Upper lobe of left lung (tissue), 6 donors: ENCODE data around the gene RAB30. TPM values are rescaled to one million over a fixed set of nuclear protein-coding genes. Genes with fewer than 3 reads are reported as not detected.
A peak's percentile ranks its signal among the peaks of the same experiment; 100 is the strongest.

Source experiments
- ATAC-seq, 2 donors: fragments of 200-7000 bp; cut with Tn5 transposase; one replicate each; pipeline ENCODE4 v1.9.1; 2022; ENCODE audit warnings: mild to moderate bottlenecking in 2 of 2, moderate library complexity in 2 of 2; ENCODE audit not compliant: low FRiP score in 2 of 2
- DNase-seq, 2 donors: peaks; one replicate each; pipeline ENCODE4 v3.0.0-alpha.2; 2019 to 2020
- H3K27ac ChIP-seq, 4 donors: fragments of 200-600 bp; sonication (generic); one replicate each; pipeline ENCODE4 v1.5.1; 2016 to 2019
- H3K27me3 ChIP-seq, 4 donors: fragments of 200-600 bp; sonication (generic); one replicate each; pipeline ENCODE4 v1.5.1; 2017 to 2019
- H3K36me3 ChIP-seq, 4 donors: fragments of 200-600 bp; sonication (generic); one replicate each; pipeline ENCODE4 v1.5.1; 2016 to 2019
- H3K4me1 ChIP-seq, 4 donors: fragments of 200-600 bp; sonication (generic); one replicate each; pipeline ENCODE4 v1.5.1; 2018 to 2019
- H3K4me3 ChIP-seq, 4 donors: fragments of 200-600 bp; sonication (generic); one replicate each; pipeline ENCODE4 v1.5.1; 2017 to 2019; ENCODE audit warnings: mild to moderate bottlenecking in 2 of 4, moderate library complexity in 1 of 4
- H3K9me3 ChIP-seq, 4 donors: fragments of 200-600 bp; sonication (generic); one replicate each; pipeline ENCODE4 v1.5.1; 2018 to 2019
- EP300 ChIP-seq, 4 donors: sonication (generic); formaldehyde crosslinking; IDR thresholded peaks; one replicate each; pipeline ENCODE4 v1.5.1; 2017; ENCODE audit warnings: antibody characterized with exemption in 4 of 4, control low read depth in 2 of 4
- POLR2A ChIP-seq, 4 donors: fragments of 450-650 bp; IDR thresholded peaks; one replicate each; pipeline ENCODE4 v1.5.1; 2016 to 2017; ENCODE audit warnings: antibody characterized with exemption in 4 of 4, mild to moderate bottlenecking in 2 of 4
- POLR2AphosphoS5 ChIP-seq, 2 donors: sonication (generic); formaldehyde crosslinking; IDR thresholded peaks; one replicate each; pipeline ENCODE4 v1.5.1; 2017; ENCODE audit warnings: antibody characterized with exemption in 2 of 2
- WGBS, 2 donors: methylation state at CpG; one replicate each; pipeline ENCODE4 v1.1.5; 2017 to 2018; 5-methylcytosine and 5-hydroxymethylcytosine counted together
- total RNA-seq, 6 donors: library from RNA; depleted of rRNA in 4 of 6; stranded (reverse); fragments of >200 nt in 4 of 6; gene quantifications; one replicate each; pipeline versions ENCODE4 v1.1.0 to v1.2.1, GENCODE V29; 2016 to 2021
- TF ChIP-seq, protein P1 (sequence below), 6 experiments: fragments of 450-650 bp in 4 of 6; fragments of 200-600 bp in 2 of 6; sonication (generic) in 2 of 6; IDR thresholded peaks; one replicate each; pipeline ENCODE4 v1.5.1; 2016 to 2019; ENCODE audit warnings: antibody characterized with exemption in 6 of 6
- donor health status: DM: no; HTN: no; CAD: no; lungs with moderate emphysema.
- donor health status: DM: no; HTN: yes; CAD: no; lungs with severe emphysema.

RAB30 gene
- total RNA-seq, 6 donors from 2014 or later, result 2.7 to 19.3 (median 9.6) TPM

DNA sequence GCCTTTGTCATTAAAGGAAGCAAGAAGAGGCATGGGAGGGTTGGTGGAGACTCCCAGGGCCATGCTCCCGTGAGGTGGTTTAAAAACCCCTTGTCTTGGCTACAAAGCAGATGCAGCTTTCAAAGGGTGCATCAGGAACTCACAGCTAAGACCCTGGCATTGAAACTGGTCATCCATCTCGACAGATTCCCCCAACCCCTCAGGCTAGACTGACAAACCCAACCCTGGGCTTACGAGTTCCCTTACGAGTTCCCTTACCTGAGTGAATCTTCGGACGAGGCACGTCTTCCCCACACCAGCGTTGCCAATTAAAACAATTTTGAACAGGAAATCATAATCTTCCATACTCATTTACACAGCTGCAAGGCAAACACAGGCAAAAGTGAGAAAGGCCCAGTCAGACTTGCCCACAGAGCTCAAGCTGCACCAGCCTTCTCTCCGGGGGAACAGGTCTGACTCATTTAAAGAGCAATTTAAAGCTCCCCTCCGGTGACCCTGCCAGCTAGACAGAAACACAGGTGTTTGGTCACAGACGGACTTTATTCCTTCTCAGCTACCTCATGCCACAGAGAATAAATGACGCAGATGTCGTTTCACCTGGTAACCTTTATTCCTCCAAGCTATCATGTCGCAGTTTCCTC, 74.6 kb downstream of the RAB30 start:
- no peak overlapping the region for H3K27ac ChIP-seq
- TF ChIP-seq, protein P1, sequence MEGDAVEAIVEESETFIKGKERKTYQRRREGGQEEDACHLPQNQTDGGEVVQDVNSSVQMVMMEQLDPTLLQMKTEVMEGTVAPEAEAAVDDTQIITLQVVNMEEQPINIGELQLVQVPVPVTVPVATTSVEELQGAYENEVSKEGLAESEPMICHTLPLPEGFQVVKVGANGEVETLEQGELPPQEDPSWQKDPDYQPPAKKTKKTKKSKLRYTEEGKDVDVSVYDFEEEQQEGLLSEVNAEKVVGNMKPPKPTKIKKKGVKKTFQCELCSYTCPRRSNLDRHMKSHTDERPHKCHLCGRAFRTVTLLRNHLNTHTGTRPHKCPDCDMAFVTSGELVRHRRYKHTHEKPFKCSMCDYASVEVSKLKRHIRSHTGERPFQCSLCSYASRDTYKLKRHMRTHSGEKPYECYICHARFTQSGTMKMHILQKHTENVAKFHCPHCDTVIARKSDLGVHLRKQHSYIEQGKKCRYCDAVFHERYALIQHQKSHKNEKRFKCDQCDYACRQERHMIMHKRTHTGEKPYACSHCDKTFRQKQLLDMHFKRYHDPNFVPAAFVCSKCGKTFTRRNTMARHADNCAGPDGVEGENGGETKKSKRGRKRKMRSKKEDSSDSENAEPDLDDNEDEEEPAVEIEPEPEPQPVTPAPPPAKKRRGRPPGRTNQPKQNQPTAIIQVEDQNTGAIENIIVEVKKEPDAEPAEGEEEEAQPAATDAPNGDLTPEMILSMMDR (IDR thresholded peaks at IDR 0.05), result no peak
- TF ChIP-seq POLR2AphosphoS5 (IDR thresholded peaks at IDR 0.05), result no peak
- TF ChIP-seq EP300 (IDR thresholded peaks at IDR 0.05), result no peak
- TF ChIP-seq POLR2A (IDR thresholded peaks at IDR 0.05), result no peak
- peaks cover 0 to 12% (median 2%) of the 10 kb centered on the region in 4 donors for H3K4me1 ChIP-seq
- no peak overlapping the region for H3K4me3 ChIP-seq
- WGBS, 2 donors, result 83 to 87% methylated on average over 14 of the region's 14 CpGs
- DNase-seq (no peak), ATAC-seq (no peak)
- H3K27me3 ChIP-seq, result no peaks in the 10 kb centered on the region
- H3K36me3 ChIP-seq, result no peaks in the 10 kb centered on the region
- no peaks in the 10 kb centered on the region for H3K9me3 ChIP-seq

DNA sequence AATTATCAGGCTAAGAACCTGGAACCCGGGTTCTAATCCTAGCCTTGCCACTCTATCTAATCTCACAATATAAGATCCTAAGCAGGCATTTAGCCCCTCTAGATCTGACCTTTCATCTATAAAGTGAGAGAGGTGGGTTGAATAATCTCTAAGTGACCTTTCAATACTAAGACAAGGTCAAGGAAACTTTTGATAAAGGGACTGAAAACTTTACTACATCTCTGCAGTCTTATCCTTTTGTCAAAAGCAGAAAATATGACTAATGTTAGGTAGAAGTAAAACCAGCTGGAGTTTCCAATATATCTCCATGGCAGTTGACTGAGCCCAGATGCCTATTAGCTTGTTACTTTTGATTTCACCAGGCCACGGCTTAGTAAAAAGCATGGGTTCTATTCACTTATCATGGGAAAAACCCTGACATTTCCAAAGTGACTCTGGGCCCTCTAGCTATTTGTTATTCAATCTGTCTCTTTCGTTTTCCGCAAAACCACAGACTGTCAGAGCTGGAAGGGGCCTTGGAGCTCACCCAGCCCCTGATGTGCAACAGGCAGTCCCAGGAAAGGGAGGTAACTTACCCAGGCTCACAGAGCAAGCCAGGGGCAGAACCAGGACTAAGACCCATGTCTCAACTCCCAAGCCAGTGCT, 75.8 kb downstream of the RAB30 start:
- DNase-seq (no peak), ATAC-seq (peak in 1 of 2 donors; percentile 19)
- Histone ChIP-seq H3K36me3 (no peaks in the 10 kb centered on the region), H3K4me3 (no peak overlapping the region), H3K4me1 (peaks cover 0 to 12% (median 3%) of the 10 kb centered on the region in 4 donors), H3K27me3 (no peaks in the 10 kb centered on the region), H3K9me3 (no peaks in the 10 kb centered on the region), H3K27ac (peak overlapping the region in 1 of 4 donors; percentile 24)
- 67 to 79% methylated on average over 4 of the region's 4 CpGs for WGBS, 2 donors
- TF ChIP-seq, protein P1 (IDR thresholded peaks at IDR 0.05), result no peak
- TF ChIP-seq POLR2AphosphoS5 (IDR thresholded peaks at IDR 0.05), result no peak

DNA sequence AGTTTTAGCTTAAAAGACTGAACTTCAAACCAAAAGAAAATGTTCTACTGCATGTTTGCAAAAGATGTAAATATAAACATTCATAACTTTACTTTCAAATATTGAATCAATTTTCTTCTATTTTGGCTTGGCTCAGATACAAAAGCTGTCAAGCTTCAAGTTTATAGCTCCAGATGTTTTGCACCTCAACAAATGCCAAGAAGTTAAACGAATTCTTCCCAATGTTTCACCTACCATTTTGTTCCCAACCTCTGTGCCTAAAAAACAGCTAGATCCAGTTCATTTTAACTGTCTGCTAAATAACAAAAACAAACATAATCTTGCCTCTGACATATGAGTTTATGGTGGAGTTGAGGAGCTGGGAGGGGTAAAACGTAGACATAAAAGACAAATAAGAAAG, 76.5 kb downstream of the RAB30 start:
- Histone ChIP-seq H3K4me1 (peaks cover 0 to 12% (median 3%) of the 10 kb centered on the region in 4 donors), H3K4me3 (no peak overlapping the region), H3K36me3 (no peaks in the 10 kb centered on the region), H3K9me3 (no peaks in the 10 kb centered on the region), H3K27ac (peak overlapping the region in 1 of 4 donors; percentile 24), H3K27me3 (no peaks in the 10 kb centered on the region)
- DNase-seq (no peak), ATAC-seq (no peak)
- WGBS, 2 donors, result 73 to 84% methylated on average over 2 of the region's 2 CpGs
- TF ChIP-seq, protein P1 (IDR thresholded peaks at IDR 0.05), result no peak
- TF ChIP-seq EP300 (IDR thresholded peaks at IDR 0.05), result no peak

DNA sequence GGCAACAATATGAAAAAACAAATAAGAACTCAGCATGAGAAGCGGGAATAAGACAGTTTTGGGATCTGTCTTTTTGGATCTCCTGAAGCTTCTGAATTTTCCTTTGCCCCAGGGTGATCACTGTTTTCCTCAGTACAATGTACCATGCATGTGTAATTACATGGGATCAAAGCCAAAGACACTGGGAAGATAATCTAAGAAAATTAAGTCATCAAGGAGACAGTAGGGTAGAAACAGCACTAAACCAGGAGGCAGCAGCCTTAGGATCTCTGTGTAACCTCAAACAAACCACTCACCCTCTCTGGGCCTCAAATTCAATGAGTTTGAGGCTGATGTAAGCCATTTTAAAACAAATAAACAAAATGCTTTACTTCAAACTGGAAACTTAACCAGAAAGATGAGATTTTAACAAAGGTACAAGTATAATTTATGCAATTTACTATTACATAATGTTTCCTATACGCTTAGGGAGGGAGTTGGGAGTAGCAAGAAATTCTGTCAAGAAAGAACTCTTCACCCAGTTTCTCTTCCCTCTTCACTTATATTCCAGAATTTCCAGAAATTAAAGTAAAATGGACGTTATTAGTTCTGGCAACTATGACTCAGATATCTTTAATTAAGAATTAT, 77.0 kb downstream of the RAB30 start:
- H3K36me3 ChIP-seq, result no peaks in the 10 kb centered on the region
- H3K9me3 ChIP-seq, result no peaks in the 10 kb centered on the region
- ATAC-seq, result no peak
- no peak for TF ChIP-seq POLR2A (IDR thresholded peaks at IDR 0.05)
- H3K4me1 ChIP-seq, result peaks cover 0 to 12% (median 3%) of the 10 kb centered on the region in 4 donors
- no peak overlapping the region for H3K27ac ChIP-seq
- H3K4me3 ChIP-seq, result no peak overlapping the region
- no peak for DNase-seq
- H3K27me3 ChIP-seq, result no peaks in the 10 kb centered on the region
- WGBS, 2 donors, result 78 to 88% methylated on average over 3 of the region's 3 CpGs

DNA sequence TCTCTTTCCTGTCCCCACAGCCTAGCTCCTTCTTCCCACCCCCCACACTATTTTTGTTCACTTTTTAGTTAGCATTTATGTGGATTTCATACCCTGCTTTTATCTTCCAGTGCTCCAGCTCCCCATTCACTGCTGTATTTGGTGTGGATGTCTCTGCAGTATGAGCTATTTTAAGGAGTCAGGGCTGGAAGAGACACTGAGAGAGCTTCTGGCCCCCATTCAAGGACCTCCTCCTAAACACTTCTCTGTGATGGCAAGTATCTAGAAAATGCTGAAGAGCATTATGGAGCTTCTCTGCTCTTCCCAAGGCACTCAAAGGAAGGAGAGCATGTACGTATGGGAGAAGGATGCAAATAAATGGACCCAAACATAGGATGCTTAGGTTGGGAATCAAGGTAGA, 79.5 kb downstream of the RAB30 start:
- 69 to 77% methylated on average over 1 of the region's 1 CpG for whole genome bisulfite sequencing, 2 donors
- TF ChIP-seq POLR2A (IDR thresholded peaks at IDR 0.05) (no peak), EP300 (IDR thresholded peaks at IDR 0.05) (no peak), POLR2AphosphoS5 (IDR thresholded peaks at IDR 0.05) (no peak)
- TF ChIP-seq, protein P1 (IDR thresholded peaks at IDR 0.05), result no peak
- Histone ChIP-seq H3K27ac (no peak overlapping the region), H3K9me3 (no peaks in the 10 kb centered on the region), H3K4me1 (peaks cover 0 to 12% (median 3%) of the 10 kb centered on the region in 4 donors), H3K4me3 (no peak overlapping the region), H3K27me3 (no peaks in the 10 kb centered on the region), H3K36me3 (peaks cover 0 to 4% (median 0%) of the 10 kb centered on the region in 4 donors)
- DNase-seq (no peak), ATAC-seq (no peak)
